HCT116 (cell line): ENCODE results near the gene SUZ12.
"Not testable (repeated sequence)": the region's sequence is repeated elsewhere in the genome, so short reads cannot be mapped to it uniquely, and the experiment has no call there.

Experiments
- CTCF ChIP-seq, 3 experiments: fragments of 200-600 bp in 1 of 3; sonication (generic) in 1 of 3; IDR thresholded peaks in 2 of 3; conservative IDR thresholded peaks in 1 of 3; 2 replicates each; pipeline ENCODE4 v1.5.1; 2012 to 2017; ENCODE audit warnings: low read depth in 2 of 3, low read length in 2 of 3, antibody characterized with exemption in 1 of 3, borderline replicate concordance in 1 of 3, control low read depth in 1 of 3, mild to moderate bottlenecking in 1 of 3, mixed read lengths in 1 of 3, mixed run types in 1 of 3, moderate library complexity in 1 of 3; ENCODE audit not compliant: insufficient read depth in 1 of 3
- POLR2AphosphoS5 ChIP-seq: IDR thresholded peaks from 2 replicates; pipeline ENCODE4 v1.6.1; 2011; ENCODE audit warnings: mild to moderate bottlenecking, low read depth, low read length, moderate library complexity
- RAD21 ChIP-seq: IDR thresholded peaks from 2 replicates; pipeline ENCODE4 v1.6.1; 2012; ENCODE audit warnings: low read depth, mild to moderate bottlenecking
- SIN3A ChIP-seq: IDR thresholded peaks from 2 replicates; pipeline ENCODE4 v1.6.1; 2012; ENCODE audit warnings: low read depth
- TCF7L2 ChIP-seq: IDR thresholded peaks from 2 replicates; pipeline ENCODE4 v1.7.0; 2011; ENCODE audit warnings: borderline replicate concordance, inconsistent platforms; ENCODE audit not compliant: insufficient read depth, insufficient read length; ENCODE audit errors: extremely low read depth

- not testable (repeated sequence) for TF ChIP-seq CTCF (IDR thresholded peaks at IDR 0.05 in 2 of 3, conservative IDR thresholded peaks at IDR 0.05 in 1 of 3; ENCODE audit: borderline replicate concordance in 1 of 3, insufficient read depth in 1 of 3, low read depth in 2 of 3, low read length in 2 of 3); POLR2AphosphoS5; RAD21; TCF7L2; SIN3A
Observed at GRCh38 chr17:32045611-32046010, 108.8 kb downstream of the SUZ12 start.
